ENCODE results near the gene MAP2K5.

DNA sequence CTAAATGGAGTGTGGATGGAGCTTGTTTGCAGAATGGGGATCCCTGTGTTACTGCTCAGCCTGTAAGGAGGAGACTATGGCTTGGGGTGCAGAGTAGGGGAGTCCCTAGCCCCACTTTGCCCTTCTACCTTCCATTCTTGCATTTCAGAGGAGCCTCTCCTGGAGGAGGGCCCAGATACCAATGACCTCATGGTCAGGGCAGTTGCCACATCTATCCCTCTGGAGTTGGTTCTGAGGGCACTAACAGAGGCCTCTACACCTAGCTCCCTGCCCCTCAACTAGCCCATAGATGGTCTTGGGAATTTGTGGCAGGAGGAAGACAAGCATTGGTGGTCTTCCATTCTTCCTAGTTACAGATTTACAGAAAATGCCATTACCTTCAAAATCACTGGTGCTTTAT, 288.9 kb downstream of the MAP2K5 start:
- TF ChIP-seq, protein P1, sequence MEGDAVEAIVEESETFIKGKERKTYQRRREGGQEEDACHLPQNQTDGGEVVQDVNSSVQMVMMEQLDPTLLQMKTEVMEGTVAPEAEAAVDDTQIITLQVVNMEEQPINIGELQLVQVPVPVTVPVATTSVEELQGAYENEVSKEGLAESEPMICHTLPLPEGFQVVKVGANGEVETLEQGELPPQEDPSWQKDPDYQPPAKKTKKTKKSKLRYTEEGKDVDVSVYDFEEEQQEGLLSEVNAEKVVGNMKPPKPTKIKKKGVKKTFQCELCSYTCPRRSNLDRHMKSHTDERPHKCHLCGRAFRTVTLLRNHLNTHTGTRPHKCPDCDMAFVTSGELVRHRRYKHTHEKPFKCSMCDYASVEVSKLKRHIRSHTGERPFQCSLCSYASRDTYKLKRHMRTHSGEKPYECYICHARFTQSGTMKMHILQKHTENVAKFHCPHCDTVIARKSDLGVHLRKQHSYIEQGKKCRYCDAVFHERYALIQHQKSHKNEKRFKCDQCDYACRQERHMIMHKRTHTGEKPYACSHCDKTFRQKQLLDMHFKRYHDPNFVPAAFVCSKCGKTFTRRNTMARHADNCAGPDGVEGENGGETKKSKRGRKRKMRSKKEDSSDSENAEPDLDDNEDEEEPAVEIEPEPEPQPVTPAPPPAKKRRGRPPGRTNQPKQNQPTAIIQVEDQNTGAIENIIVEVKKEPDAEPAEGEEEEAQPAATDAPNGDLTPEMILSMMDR (IDR thresholded peaks at IDR 0.05) = no peak
- TF ChIP-seq EP300 (IDR thresholded peaks at IDR 0.05) = no peak
- no peak for TF ChIP-seq POLR2A (IDR thresholded peaks at IDR 0.05)
- TF ChIP-seq POLR2AphosphoS5 (IDR thresholded peaks at IDR 0.05) = no peak
